Activated T-helper 2 cell treated with anti-CD3 and anti-CD28 coated beads, Interferon-gamma antibody, Interleukin-2, Interleukin-4, amounts not matched to agents 10 μg/mL and 5 μg/mL and 100 μg/mL, durations not matched to agents 14 hours and 24 hours and 36 hours (primary cell): ENCODE measurements around the gene TXNDC9. TPM values are rescaled to one million over a fixed set of nuclear protein-coding genes. Genes with fewer than 3 reads are reported as not detected.
A peak's percentile ranks its signal among the peaks of the same experiment; 100 is the strongest.
"Not testable (repeated sequence)": the region's sequence is repeated elsewhere in the genome, so short reads cannot be mapped to it uniquely, and the experiment has no call there.

Experiments used
- DNase-seq: peaks from one replicate; pipeline ENCODE4 v3.0.0; 2021; ENCODE audit warnings: low spot score
- H3K27ac Mint-ChIP-seq: one replicate; pipeline ENCODE4 v1.8.0; 2021; ENCODE audit warnings: mixed read lengths
- H3K27me3 Mint-ChIP-seq: one replicate; pipeline ENCODE4 v1.8.0; 2021; ENCODE audit warnings: low read depth, mixed read lengths
- H3K36me3 Mint-ChIP-seq: one replicate; pipeline ENCODE4 v1.8.0; 2021; ENCODE audit warnings: low read depth, mixed read lengths
- H3K4me1 Mint-ChIP-seq: one replicate; pipeline ENCODE4 v1.8.0; 2021; ENCODE audit warnings: low read depth, mixed read lengths
- H3K4me3 Mint-ChIP-seq: one replicate; pipeline ENCODE4 v1.8.0; 2021; ENCODE audit warnings: low read depth, mild to moderate bottlenecking, moderate library complexity, mixed read lengths
- H3K9me3 Mint-ChIP-seq: one replicate; pipeline ENCODE4 v1.8.0; 2021; ENCODE audit warnings: mixed read lengths
- intact Hi-C: fragments of 100-400 bp; cut with micrococcal nuclease; formaldehyde crosslinking; loops from one replicate; pipeline ENCODE4 v1.15.1; 2023
- total RNA-seq: library from RNA; stranded (reverse); gene quantifications from 2 replicates; pipeline ENCODE4 v1.2.3, GENCODE V29; 2022

The TXNDC9 gene
- total RNA-seq, result 36.2 and 37.0 TPM in 2 replicates

GRCh38 chr2:99335911-99336803 lies at the start of gene TXNDC9:
Gene TXNDC9 (minus strand): TSS chr2:99336333. CDS start chr2:99333210, 3,123 bp downstream.
- Mint-ChIP-seq H3K27ac (no peak within 1 kb of the TSS), H3K4me3 (no peak within 1 kb of the TSS), H3K4me1 (peaks cover 24% of the 10 kb centered on the region), H3K9me3 (no peaks in the 10 kb centered on the region), H3K27me3 (no peaks in the 10 kb centered on the region), H3K36me3 (peaks cover 19% of the 10 kb centered on the region)
- peak; percentile 98 for DNase-seq
- intact Hi-C loops, result loop anchor here (1.0 to 5.0 kb wide), 5 partner anchors 154 to 1227 kb away; partner anchors contain the start of genes LIPT1, MITD1, MRPL30 and PDCL3

GRCh38 chr2:99382143-99382542 lies 46.0 kb upstream of the TXNDC9 start:
- no peaks in the 10 kb centered on the region for H3K27me3 Mint-ChIP-seq
- intact Hi-C loops, result no loop called here
- H3K27ac Mint-ChIP-seq, result no peak overlapping the region
- no peak overlapping the region for H3K4me3 Mint-ChIP-seq
- peaks cover 73% of the 10 kb centered on the region for H3K36me3 Mint-ChIP-seq
- peaks cover 16% of the 10 kb centered on the region for H3K4me1 Mint-ChIP-seq
- no peaks in the 10 kb centered on the region for H3K9me3 Mint-ChIP-seq
- DNase-seq, result no peak

- H3K9me3 Mint-ChIP-seq, result no peaks in the 10 kb centered on the region
- no peak for DNase-seq
- H3K4me1 Mint-ChIP-seq, result peaks cover 18% of the 10 kb centered on the region
- intact Hi-C loops, result no loop called here
- H3K27ac Mint-ChIP-seq, result no peak overlapping the region
- H3K36me3 Mint-ChIP-seq, result peaks cover 80% of the 10 kb centered on the region
- H3K27me3 Mint-ChIP-seq, result no peaks in the 10 kb centered on the region
- no peak overlapping the region for H3K4me3 Mint-ChIP-seq
Measured at GRCh38 chr2:99380376-99381010, 44.4 kb upstream of the TXNDC9 start.

GRCh38 chr2:99377879-99378278 lies 41.7 kb upstream of the TXNDC9 start:
- Mint-ChIP-seq H3K4me1 (peaks cover 18% of the 10 kb centered on the region), H3K9me3 (peaks cover 17% of the 10 kb centered on the region), H3K4me3 (no peak overlapping the region), H3K27ac (peak overlapping the region; percentile 49), H3K36me3 (peaks cover 89% of the 10 kb centered on the region), H3K27me3 (no peaks in the 10 kb centered on the region)
- intact Hi-C loops, result no loop called here
- no peak for DNase-seq

- Mint-ChIP-seq H3K27ac (no peak overlapping the region), H3K4me1 (peaks cover 18% of the 10 kb centered on the region), H3K36me3 (peaks cover 90% of the 10 kb centered on the region), H3K9me3 (peaks cover 20% of the 10 kb centered on the region), H3K4me3 (no peak overlapping the region), H3K27me3 (no peaks in the 10 kb centered on the region)
- intact Hi-C loops, result no loop called here
- no peak for DNase-seq
Measured at GRCh38 chr2:99376254-99376864, 40.2 kb upstream of the TXNDC9 start.

GRCh38 chr2:99374747-99375146 lies 38.6 kb upstream of the TXNDC9 start:
- H3K27ac Mint-ChIP-seq, result no peak overlapping the region
- intact Hi-C loops, result no loop called here
- H3K9me3 Mint-ChIP-seq, result peaks cover 20% of the 10 kb centered on the region
- H3K36me3 Mint-ChIP-seq, result peaks cover 84% of the 10 kb centered on the region
- no peak for DNase-seq
- peaks cover 14% of the 10 kb centered on the region for H3K4me1 Mint-ChIP-seq
- no peak overlapping the region for H3K4me3 Mint-ChIP-seq
- no peaks in the 10 kb centered on the region for H3K27me3 Mint-ChIP-seq

- no peak overlapping the region for H3K27ac Mint-ChIP-seq
- no peaks in the 10 kb centered on the region for H3K27me3 Mint-ChIP-seq
- intact Hi-C loops, result no loop called here
- H3K4me1 Mint-ChIP-seq, result peaks cover 11% of the 10 kb centered on the region
- H3K9me3 Mint-ChIP-seq, result peaks cover 20% of the 10 kb centered on the region
- DNase-seq, result no peak
- peaks cover 87% of the 10 kb centered on the region for H3K36me3 Mint-ChIP-seq
- no peak overlapping the region for H3K4me3 Mint-ChIP-seq
Measured at GRCh38 chr2:99373144-99373543, 37.0 kb upstream of the TXNDC9 start.

- DNase-seq, H3K4me1 Mint-ChIP-seq, H3K27ac Mint-ChIP-seq, H3K4me3 Mint-ChIP-seq, H3K27me3 Mint-ChIP-seq: not testable (repeated sequence)
- peaks cover 82% of the 10 kb centered on the region for H3K36me3 Mint-ChIP-seq
- H3K9me3 Mint-ChIP-seq, result peaks cover 11% of the 10 kb centered on the region
- intact Hi-C loops, result loop anchor here (5.0 kb wide), 1 partner anchor 43 kb away; no protein-coding TSS in a partner anchor
Measured at GRCh38 chr2:99368854-99369253, 32.7 kb upstream of the TXNDC9 start.

- no peak for DNase-seq
- Mint-ChIP-seq H3K27me3 (no peaks in the 10 kb centered on the region), H3K9me3 (no peaks in the 10 kb centered on the region), H3K4me3 (no peak overlapping the region), H3K36me3 (peaks cover 74% of the 10 kb centered on the region), H3K27ac (no peak overlapping the region), H3K4me1 (no peaks in the 10 kb centered on the region)
- intact Hi-C loops, result loop anchor here (5.0 kb wide), 1 partner anchor 47 kb away; no protein-coding TSS in a partner anchor
Measured at GRCh38 chr2:99365661-99366060, 29.5 kb upstream of the TXNDC9 start.

- no peaks in the 10 kb centered on the region for H3K27me3 Mint-ChIP-seq
- no peak overlapping the region for H3K27ac Mint-ChIP-seq
- DNase-seq, result no peak
- peaks cover 23% of the 10 kb centered on the region for H3K36me3 Mint-ChIP-seq
- no peak overlapping the region for H3K4me3 Mint-ChIP-seq
- intact Hi-C loops, result no loop called here
- peaks cover 26% of the 10 kb centered on the region for H3K4me1 Mint-ChIP-seq
- no peaks in the 10 kb centered on the region for H3K9me3 Mint-ChIP-seq
Measured at GRCh38 chr2:99356853-99357252, 20.7 kb upstream of the TXNDC9 start.

GRCh38 chr2:99354825-99355224 lies 18.7 kb upstream of the TXNDC9 start:
- peaks cover 32% of the 10 kb centered on the region for H3K4me1 Mint-ChIP-seq
- H3K4me3 Mint-ChIP-seq, H3K27me3 Mint-ChIP-seq, intact Hi-C loops, H3K36me3 Mint-ChIP-seq, DNase-seq, H3K27ac Mint-ChIP-seq, H3K9me3 Mint-ChIP-seq: not testable (repeated sequence)

- intact Hi-C loops, result no loop called here
- H3K4me1 Mint-ChIP-seq, result peaks cover 34% of the 10 kb centered on the region
- H3K9me3 Mint-ChIP-seq, result no peaks in the 10 kb centered on the region
- no peak for DNase-seq
- no peak overlapping the region for H3K27ac Mint-ChIP-seq
- peaks cover 8% of the 10 kb centered on the region for H3K36me3 Mint-ChIP-seq
- H3K27me3 Mint-ChIP-seq, result no peaks in the 10 kb centered on the region
- no peak overlapping the region for H3K4me3 Mint-ChIP-seq
Measured at GRCh38 chr2:99354070-99354469, 17.9 kb upstream of the TXNDC9 start.

GRCh38 chr2:99350194-99350593 lies 14.1 kb upstream of the TXNDC9 start:
- Mint-ChIP-seq H3K27ac (no peak overlapping the region), H3K4me1 (peaks cover 38% of the 10 kb centered on the region), H3K4me3 (no peak overlapping the region), H3K9me3 (no peaks in the 10 kb centered on the region), H3K27me3 (no peaks in the 10 kb centered on the region), H3K36me3 (peaks cover 12% of the 10 kb centered on the region)
- intact Hi-C loops, result no loop called here
- no peak for DNase-seq
